ENCODE data around the gene GCNT3. TPM values are rescaled to one million over a fixed set of nuclear protein-coding genes. Genes with fewer than 3 reads are reported as not detected.

The GCNT3 gene
- total and polyA plus RNA-seq, 2 of the 8 experiments (the other 6 are each of a cell fraction or from before 2014, with no cell fraction given) = not detected

DNA sequence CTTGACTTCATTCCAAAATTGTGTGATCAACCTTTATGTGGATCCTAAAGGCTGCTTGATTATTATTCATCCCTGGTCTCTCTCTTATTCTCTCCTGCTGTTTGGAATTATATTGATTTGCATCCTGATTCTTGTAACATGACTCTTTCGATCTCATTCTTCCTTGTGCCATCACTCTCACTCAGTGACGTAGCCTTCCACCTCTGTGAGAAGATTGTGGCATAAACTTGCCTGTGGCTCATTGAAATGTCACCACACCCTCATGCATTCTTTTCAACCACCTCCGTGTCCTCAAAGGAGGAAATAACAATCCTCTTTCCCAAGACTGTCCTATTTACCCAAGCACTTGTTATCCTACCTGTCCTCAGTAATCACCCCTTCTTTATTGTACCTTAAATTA is 41.3 kb upstream of the GCNT3 start:
- H3K4me3 ChIP-seq (ENCODE audit: extremely low read depth in 1 of 4, insufficient read depth in 2 of 4, low read depth in 3 of 4, low read length in 4 of 4) = no peak overlapping the region
- H3K4me2 ChIP-seq (ENCODE audit: insufficient read depth in 1 of 2, low read depth in 2 of 2, low read length in 2 of 2) = no peak overlapping the region
- CTCF ChIA-PET (ENCODE audit: partially characterized antibody) = interaction anchor here (2.2 kb wide), 1 partner anchor 37 kb away, joined by 4 read pairs; no protein-coding TSS in a partner anchor
- H2BK12ac ChIP-seq (ENCODE audit: low read depth, low read length) = no peak overlapping the region
- no peak overlapping the region for H2BK15ac ChIP-seq (ENCODE audit: low read length)
- 84% methylated on average over 3 of the region's 3 CpGs; no CpG with 5 or more reads in 1 of the 2 experiments for WGBS, 2 experiments (ENCODE audit: extremely low coverage in 1 of 2, insufficient coverage in 1 of 2, insufficient read length in 1 of 2, insufficient replicate concordance in 2 of 2, low coverage in 1 of 2, low lambda C conversion rate in 2 of 2, missing lambda C conversion rate in 1 of 2)
- H2BK20ac ChIP-seq (ENCODE audit: low read length) = no peak overlapping the region
- no peak overlapping the region for H3K14ac ChIP-seq (ENCODE audit: insufficient read length)
- H3K4ac ChIP-seq (replicated peaks; ENCODE audit: insufficient read length, low read depth, low read length) = no peak overlapping the region
- no peak overlapping the region for H4K8ac ChIP-seq (ENCODE audit: extremely low read depth, insufficient read depth, low read length)
- no peak overlapping the region for H3K23ac ChIP-seq (ENCODE audit: insufficient read length)
- no peak overlapping the region for H2BK5ac ChIP-seq (ENCODE audit: low read depth, low read length)
- H3K36me3 ChIP-seq (ENCODE audit: control insufficient read depth in 2 of 4, insufficient read depth in 4 of 4, low read length in 3 of 4) = no peaks in the 10 kb centered on the region
- no peaks in the 10 kb centered on the region for H3K27me3 ChIP-seq (replicated peaks in 1 of 4; ENCODE audit: control insufficient read depth in 3 of 4, extremely low read depth in 1 of 4, insufficient read depth in 3 of 4, low read length in 3 of 4)
- no peak overlapping the region for H4K91ac ChIP-seq (replicated peaks; ENCODE audit: insufficient read length, low read length)
- H3K18ac ChIP-seq (ENCODE audit: extremely low read depth, low read length) = no peak overlapping the region
- H3K9ac ChIP-seq (replicated peaks in 1 of 4; ENCODE audit: extremely low read depth in 1 of 4, low read depth in 3 of 4, low read length in 3 of 4) = no peak overlapping the region
- DNase-seq (ENCODE audit: low read depth in 1 of 2, low spot score in 2 of 2) (no peak), FAIRE-seq (no peak)
- no peaks in the 10 kb centered on the region for H3K23me2 ChIP-seq (ENCODE audit: low read depth, low read length)
- H2BK120ac ChIP-seq (replicated peaks; ENCODE audit: low read depth, low read length) = no peak overlapping the region
- no peaks in the 10 kb centered on the region for H3K79me2 ChIP-seq (ENCODE audit: control insufficient read depth in 1 of 2, insufficient read depth in 2 of 2, low read length in 2 of 2)
- no peaks in the 10 kb centered on the region for H3K79me1 ChIP-seq (ENCODE audit: low read depth, low read length)
- H4K5ac ChIP-seq (ENCODE audit: insufficient read length, low read depth, low read length) = no peak overlapping the region
- peak overlapping the region; percentile 5; the same call in 1 of the 2 replicates for H2AFZ ChIP-seq (ENCODE audit: low read length)
- no peaks in the 10 kb centered on the region for H3K4me1 ChIP-seq (replicated peaks in 1 of 4; ENCODE audit: control insufficient read depth in 3 of 4, insufficient read depth in 4 of 4, low read length in 3 of 4)
- no peak overlapping the region for H3K56ac ChIP-seq (replicated peaks; ENCODE audit: insufficient read length, low read depth, low read length)
- no peak overlapping the region for H2AK5ac ChIP-seq (ENCODE audit: low read depth, low read length)
- no peak overlapping the region for H3K27ac ChIP-seq (ENCODE audit: low read depth, low read length)
- H4K20me1 ChIP-seq (replicated peaks in 1 of 2; ENCODE audit: control insufficient read depth in 1 of 2, insufficient read depth in 2 of 2, low read length in 2 of 2) = no peaks in the 10 kb centered on the region
- H3K9me3 ChIP-seq (ENCODE audit: insufficient read depth in 2 of 2, low read depth in 1 of 2, low read length in 1 of 2) = peaks cover 3 to 7% of the 10 kb centered on the region in 2 experiments; a peak in 3 of 4 replicates
- POLR2A ChIA-PET (ENCODE audit: partially characterized antibody) = interaction anchor here (0.6 to 0.7 kb wide), 3 partner anchors 68 to 697 kb away, joined by 3 read pairs; no protein-coding TSS in a partner anchor
- TF ChIP-seq CREB1 (IDR thresholded peaks at IDR 0.05) (no peak), MAFK (IDR thresholded peaks at IDR 0.05; ENCODE audit: low read depth, low read length) (no peak), RBBP5 (IDR thresholded peaks at IDR 0.05; ENCODE audit: borderline replicate concordance, low read depth, low read length) (no peak), KDM1A (IDR thresholded peaks at IDR 0.05; ENCODE audit: borderline replicate concordance, low read length) (no peak), ZNF274 (IDR thresholded peaks at IDR 0.05; ENCODE audit: borderline replicate concordance, extremely low read depth, low read length) (no peak), RXRA (IDR thresholded peaks at IDR 0.05; ENCODE audit: insufficient read depth, low read depth, low read length) (no peak), RFX5 (IDR thresholded peaks at IDR 0.05; ENCODE audit: borderline replicate concordance, low read depth, low read length) (no peak), RAD21 (IDR thresholded peaks at IDR 0.05 in 1 of 2, conservative IDR thresholded peaks at IDR 0.05 in 1 of 2; ENCODE audit: low read depth in 2 of 2, low read length in 2 of 2) (no peak), EP300 (IDR thresholded peaks at IDR 0.05; ENCODE audit: borderline replicate concordance in 1 of 2, low read depth in 2 of 2, low read length in 2 of 2) (no peak)
- TF ChIP-seq, protein P1, sequence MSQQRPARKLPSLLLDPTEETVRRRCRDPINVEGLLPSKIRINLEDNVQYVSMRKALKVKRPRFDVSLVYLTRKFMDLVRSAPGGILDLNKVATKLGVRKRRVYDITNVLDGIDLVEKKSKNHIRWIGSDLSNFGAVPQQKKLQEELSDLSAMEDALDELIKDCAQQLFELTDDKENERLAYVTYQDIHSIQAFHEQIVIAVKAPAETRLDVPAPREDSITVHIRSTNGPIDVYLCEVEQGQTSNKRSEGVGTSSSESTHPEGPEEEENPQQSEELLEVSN (IDR thresholded peaks at IDR 0.05) = no peak
- TF ChIP-seq, protein P2, sequence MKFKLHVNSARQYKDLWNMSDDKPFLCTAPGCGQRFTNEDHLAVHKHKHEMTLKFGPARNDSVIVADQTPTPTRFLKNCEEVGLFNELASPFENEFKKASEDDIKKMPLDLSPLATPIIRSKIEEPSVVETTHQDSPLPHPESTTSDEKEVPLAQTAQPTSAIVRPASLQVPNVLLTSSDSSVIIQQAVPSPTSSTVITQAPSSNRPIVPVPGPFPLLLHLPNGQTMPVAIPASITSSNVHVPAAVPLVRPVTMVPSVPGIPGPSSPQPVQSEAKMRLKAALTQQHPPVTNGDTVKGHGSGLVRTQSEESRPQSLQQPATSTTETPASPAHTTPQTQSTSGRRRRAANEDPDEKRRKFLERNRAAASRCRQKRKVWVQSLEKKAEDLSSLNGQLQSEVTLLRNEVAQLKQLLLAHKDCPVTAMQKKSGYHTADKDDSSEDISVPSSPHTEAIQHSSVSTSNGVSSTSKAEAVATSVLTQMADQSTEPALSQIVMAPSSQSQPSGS (IDR thresholded peaks at IDR 0.05; ENCODE audit: low read length) = no peak
